Astrocyte (in vitro differentiated cells and primary cell): ENCODE results near the gene RPGR. TPM values are rescaled to one million over a fixed set of nuclear protein-coding genes. Genes with fewer than 3 reads are reported as not detected.

Experiments
- DNase-seq: peaks from one replicate; pipeline ENCODE4 v3.0.0-alpha.2; 2010; ENCODE audit warnings: low read depth
- FAIRE-seq: peaks from 2 replicates; lab custom pipeline; 2011; peaks lifted over from hg19 to GRCh38; lab: Jason Lieb, UNC
- H2AFZ ChIP-seq: 2 replicates; pipeline ENCODE4 v1.6.0; 2012; ENCODE audit warnings: low read depth, low read length, inconsistent platforms
- H3K27ac ChIP-seq: 2 replicates; pipeline ENCODE4 v1.5.1; 2011; ENCODE audit warnings: low read depth, low read length, inconsistent platforms
- H3K27me3 ChIP-seq: 2 replicates; pipeline ENCODE4 v1.6.0; 2011; ENCODE audit warnings: low read length, inconsistent platforms; ENCODE audit not compliant: insufficient read depth
- H3K36me3 ChIP-seq: 2 replicates; pipeline ENCODE4 v1.5.1; 2011; ENCODE audit warnings: low read length, inconsistent platforms; ENCODE audit not compliant: insufficient read depth
- H3K4me1 ChIP-seq: 2 replicates; pipeline ENCODE4 v1.5.1; 2011; ENCODE audit warnings: low read length, inconsistent platforms; ENCODE audit not compliant: insufficient read depth
- H3K4me2 ChIP-seq: 2 replicates; pipeline ENCODE4 v1.6.0; 2012; ENCODE audit warnings: low read length, inconsistent platforms
- H3K4me3 ChIP-seq: 2 replicates; pipeline ENCODE4 v1.5.1; 2011; ENCODE audit warnings: low read depth, mild to moderate bottlenecking, low read length, inconsistent platforms; ENCODE audit not compliant: insufficient read depth
- H3K79me2 ChIP-seq: 2 replicates; pipeline ENCODE4 v1.6.0; 2012; ENCODE audit warnings: mild to moderate bottlenecking, low read length, inconsistent platforms; ENCODE audit not compliant: insufficient read depth
- H3K9ac ChIP-seq: 2 replicates; pipeline ENCODE4 v1.6.0; 2012; ENCODE audit warnings: mild to moderate bottlenecking, low read length, inconsistent platforms
- H3K9me3 ChIP-seq: 2 replicates; pipeline ENCODE4 v1.5.1; 2012; ENCODE audit warnings: low read depth, mild to moderate bottlenecking, low read length, inconsistent platforms; ENCODE audit not compliant: insufficient read depth
- H4K20me1 ChIP-seq: 2 replicates; pipeline ENCODE4 v1.6.0; 2012; ENCODE audit warnings: low read length, inconsistent platforms; ENCODE audit not compliant: insufficient read depth
- H3K27ac Mint-ChIP-seq: one replicate; pipeline ENCODE4 v1.8.0; 2021; ENCODE audit warnings: mild to moderate bottlenecking, mixed read lengths; ENCODE audit not compliant: unreplicated experiment
- H3K27me3 Mint-ChIP-seq: one replicate; pipeline ENCODE4 v1.8.0; 2021; ENCODE audit warnings: low read depth, mixed read lengths; ENCODE audit not compliant: unreplicated experiment
- H3K36me3 Mint-ChIP-seq: one replicate; pipeline ENCODE4 v1.8.0; 2021; ENCODE audit warnings: low read depth, mixed read lengths; ENCODE audit not compliant: unreplicated experiment
- H3K4me1 Mint-ChIP-seq: one replicate; pipeline ENCODE4 v1.8.0; 2021; ENCODE audit warnings: low read depth, mixed read lengths; ENCODE audit not compliant: unreplicated experiment
- H3K4me3 Mint-ChIP-seq: one replicate; pipeline ENCODE4 v1.8.0; 2021; ENCODE audit warnings: mild to moderate bottlenecking, moderate library complexity, mixed read lengths; ENCODE audit not compliant: unreplicated experiment
- H3K9me3 Mint-ChIP-seq: one replicate; pipeline ENCODE4 v1.8.0; 2021; ENCODE audit warnings: mild to moderate bottlenecking, mixed read lengths; ENCODE audit not compliant: unreplicated experiment
- EZH2 ChIP-seq: IDR thresholded peaks from 2 replicates; pipeline ENCODE4 v1.6.1; 2012; ENCODE audit warnings: mild to moderate bottlenecking, low read length, inconsistent platforms; ENCODE audit not compliant: insufficient read depth
- total RNA-seq: library from RNA; stranded (reverse); gene quantifications from 2 replicates; pipeline ENCODE4 v1.2.1, GENCODE V29; 2021
- TF ChIP-seq, protein P1 (sequence below): IDR thresholded peaks from 2 replicates; pipeline ENCODE4 v1.5.1; 2011; ENCODE audit warnings: low read depth, mild to moderate bottlenecking, inconsistent platforms, low read length, moderate library complexity; ENCODE audit not compliant: insufficient read depth

Gene RPGR
- total RNA-seq, 1 donor from 2014 or later, result 6.3 TPM

DNA sequence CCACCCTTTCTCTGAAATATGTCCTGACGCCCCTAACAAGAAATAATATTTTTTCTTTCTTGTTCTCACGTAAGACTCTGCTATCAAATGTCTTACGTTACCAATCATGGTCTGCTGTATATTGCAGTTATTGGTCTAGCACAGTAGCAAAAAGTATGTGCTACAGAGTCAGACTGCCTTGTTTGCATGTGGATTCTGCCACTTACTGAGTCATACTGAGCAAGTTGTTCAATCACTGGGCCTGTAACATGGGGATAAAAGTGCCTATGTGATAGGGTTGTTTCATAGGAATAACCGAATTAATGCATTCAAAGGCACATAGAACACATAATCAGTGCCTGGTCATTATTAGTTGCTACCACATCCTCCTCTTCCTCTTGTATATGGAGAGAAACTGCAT is 14.1 kb downstream of the RPGR start:
- DNase-seq (peak; percentile 10), FAIRE-seq (peak; percentile 80)
- Mint-ChIP-seq H3K36me3 (peaks cover 2% of the 10 kb centered on the region), H3K4me1 (peaks cover 12% of the 10 kb centered on the region), H3K27me3 (no peaks in the 10 kb centered on the region), H3K27ac (no peak overlapping the region), H3K4me3 (no peak overlapping the region), H3K9me3 (no peaks in the 10 kb centered on the region)
- H3K4me2 ChIP-seq, result peak overlapping the region; percentile 62
- no peaks in the 10 kb centered on the region for H3K27me3 ChIP-seq
- TF ChIP-seq, protein P1, sequence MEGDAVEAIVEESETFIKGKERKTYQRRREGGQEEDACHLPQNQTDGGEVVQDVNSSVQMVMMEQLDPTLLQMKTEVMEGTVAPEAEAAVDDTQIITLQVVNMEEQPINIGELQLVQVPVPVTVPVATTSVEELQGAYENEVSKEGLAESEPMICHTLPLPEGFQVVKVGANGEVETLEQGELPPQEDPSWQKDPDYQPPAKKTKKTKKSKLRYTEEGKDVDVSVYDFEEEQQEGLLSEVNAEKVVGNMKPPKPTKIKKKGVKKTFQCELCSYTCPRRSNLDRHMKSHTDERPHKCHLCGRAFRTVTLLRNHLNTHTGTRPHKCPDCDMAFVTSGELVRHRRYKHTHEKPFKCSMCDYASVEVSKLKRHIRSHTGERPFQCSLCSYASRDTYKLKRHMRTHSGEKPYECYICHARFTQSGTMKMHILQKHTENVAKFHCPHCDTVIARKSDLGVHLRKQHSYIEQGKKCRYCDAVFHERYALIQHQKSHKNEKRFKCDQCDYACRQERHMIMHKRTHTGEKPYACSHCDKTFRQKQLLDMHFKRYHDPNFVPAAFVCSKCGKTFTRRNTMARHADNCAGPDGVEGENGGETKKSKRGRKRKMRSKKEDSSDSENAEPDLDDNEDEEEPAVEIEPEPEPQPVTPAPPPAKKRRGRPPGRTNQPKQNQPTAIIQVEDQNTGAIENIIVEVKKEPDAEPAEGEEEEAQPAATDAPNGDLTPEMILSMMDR, result no peak
- TF ChIP-seq EZH2, result no peak
- H3K9ac ChIP-seq, result no peak overlapping the region
- peaks cover 9% of the 10 kb centered on the region for H3K4me1 ChIP-seq
- H3K36me3 ChIP-seq, result no peaks in the 10 kb centered on the region
- no peaks in the 10 kb centered on the region for H3K79me2 ChIP-seq
- no peak overlapping the region for H3K4me3 ChIP-seq
- peak overlapping the region; percentile 37 for H3K27ac ChIP-seq
- H4K20me1 ChIP-seq, result no peaks in the 10 kb centered on the region
- no peaks in the 10 kb centered on the region for H3K9me3 ChIP-seq
- H2AFZ ChIP-seq, result no peak overlapping the region

DNA sequence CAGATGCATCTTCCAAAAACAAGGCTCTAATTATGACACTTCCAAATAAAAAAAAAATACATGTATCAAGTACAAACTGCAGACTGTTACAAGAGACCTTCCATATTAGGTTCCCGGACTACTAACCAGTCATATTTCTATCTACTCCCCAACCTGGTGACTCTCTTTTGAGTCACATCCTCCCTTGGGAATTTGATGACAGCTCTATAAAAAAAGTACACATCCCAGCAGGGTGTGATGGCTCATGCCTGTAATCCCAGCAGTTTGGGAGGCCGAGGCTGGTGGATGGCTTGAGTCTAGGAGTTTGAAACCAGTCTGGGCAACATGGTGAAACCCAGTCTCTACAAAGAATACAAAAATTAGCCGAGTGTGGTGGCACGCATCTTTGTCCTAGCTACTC is 14.9 kb downstream of the RPGR start:
- Histone ChIP-seq H3K27ac (peak overlapping the region; percentile 37), H2AFZ (no peak overlapping the region), H3K79me2 (no peaks in the 10 kb centered on the region), H3K4me2 (peak overlapping the region; percentile 62), H3K4me3 (no peak overlapping the region), H3K27me3 (no peaks in the 10 kb centered on the region), H3K9ac (no peak overlapping the region), H4K20me1 (no peaks in the 10 kb centered on the region), H3K4me1 (peaks cover 9% of the 10 kb centered on the region), H3K9me3 (no peaks in the 10 kb centered on the region), H3K36me3 (no peaks in the 10 kb centered on the region)
- no peaks in the 10 kb centered on the region for H3K9me3 Mint-ChIP-seq
- FAIRE-seq (peak; percentile 97), DNase-seq (peak; percentile 45)
- no peak overlapping the region for H3K27ac Mint-ChIP-seq
- no peak for TF ChIP-seq EZH2
- TF ChIP-seq, protein P1, result no peak
- H3K4me3 Mint-ChIP-seq, result no peak overlapping the region
- peaks cover 2% of the 10 kb centered on the region for H3K36me3 Mint-ChIP-seq
- H3K4me1 Mint-ChIP-seq, result peaks cover 12% of the 10 kb centered on the region
- H3K27me3 Mint-ChIP-seq, result no peaks in the 10 kb centered on the region

DNA sequence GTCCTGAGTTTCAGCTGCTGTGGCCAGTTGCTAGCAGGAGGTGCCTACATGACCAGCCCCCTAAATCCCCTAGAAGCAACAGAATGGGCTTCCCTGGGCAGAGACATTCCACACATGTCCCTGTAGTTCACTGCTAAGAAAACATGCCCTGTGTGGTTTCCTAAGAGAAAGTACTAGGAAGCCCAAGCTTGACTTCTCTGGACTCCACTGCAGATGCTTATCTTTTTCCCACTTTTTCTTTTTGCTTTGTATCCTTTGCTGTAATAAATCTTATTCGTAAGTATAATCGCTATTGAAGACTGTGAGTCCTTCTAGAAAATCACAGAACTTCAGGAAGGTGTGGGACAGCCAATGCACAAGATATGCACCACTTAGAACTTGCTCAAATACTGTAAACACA is 15.6 kb downstream of the RPGR start:
- Histone ChIP-seq H3K4me3 (no peak overlapping the region), H3K27me3 (no peaks in the 10 kb centered on the region), H3K4me1 (peaks cover 9% of the 10 kb centered on the region), H3K9me3 (no peaks in the 10 kb centered on the region), H3K27ac (no peak overlapping the region), H3K4me2 (peak overlapping the region; percentile 62), H3K79me2 (no peaks in the 10 kb centered on the region), H3K36me3 (no peaks in the 10 kb centered on the region), H4K20me1 (no peaks in the 10 kb centered on the region), H3K9ac (no peak overlapping the region), H2AFZ (no peak overlapping the region)
- DNase-seq (no peak), FAIRE-seq (peak; percentile 13)
- peaks cover 12% of the 10 kb centered on the region for H3K4me1 Mint-ChIP-seq
- H3K9me3 Mint-ChIP-seq, result no peaks in the 10 kb centered on the region
- H3K27me3 Mint-ChIP-seq, result no peaks in the 10 kb centered on the region
- TF ChIP-seq, protein P1, result no peak
- no peak for TF ChIP-seq EZH2
- H3K4me3 Mint-ChIP-seq, result no peak overlapping the region
- no peak overlapping the region for H3K27ac Mint-ChIP-seq
- H3K36me3 Mint-ChIP-seq, result peaks cover 2% of the 10 kb centered on the region
